Heart right ventricle (tissue), 16 donors: Measurements from ENCODE around the gene GPR82. TPM values are rescaled to one million over a fixed set of nuclear protein-coding genes. Genes with fewer than 3 reads are reported as not detected.

Experiments
- ATAC-seq, 8 donors: fragments of 200-7000 bp; cut with Tn5 transposase; one replicate each; pipeline ENCODE4 v1.9.1; 2020; ENCODE audit warnings: mild to moderate bottlenecking in 8 of 8, moderate library complexity in 8 of 8, moderate number of reproducible peaks in 1 of 8
- DNase-seq, 2 donors: peaks; one replicate each; pipeline ENCODE4 v3.0.0-alpha.2; 2020
- H3K27ac ChIP-seq, 10 donors: fragments of 200-600 bp; sonication (generic) in 2 of 10; one replicate each; pipeline versions ENCODE4 v1.5.0 to v1.8.0; 2020 to 2022; ENCODE audit warnings: mild to moderate bottlenecking in 3 of 10
- H3K27me3 ChIP-seq, 7 donors: fragments of 200-600 bp; one replicate each; pipeline ENCODE4 v1.8.0; 2021 to 2022; ENCODE audit warnings: mild to moderate bottlenecking in 2 of 7
- H3K36me3 ChIP-seq, 9 donors: fragments of 200-600 bp; sonication (generic) in 1 of 9; one replicate each; pipeline versions ENCODE4 v1.5.0 to v1.8.0; 2020 to 2022; ENCODE audit warnings: mild to moderate bottlenecking in 2 of 9
- H3K4me1 ChIP-seq, 9 donors: fragments of 200-600 bp; sonication (generic) in 1 of 9; one replicate each; pipeline versions ENCODE4 v1.5.0 to v1.8.0; 2020 to 2022; ENCODE audit warnings: mild to moderate bottlenecking in 4 of 9
- H3K4me3 ChIP-seq, 10 donors: fragments of 200-600 bp; sonication (generic) in 2 of 10; one replicate each; pipeline versions ENCODE4 v1.5.0 to v1.8.0; 2020 to 2022; ENCODE audit warnings: mild to moderate bottlenecking in 7 of 10, moderate library complexity in 2 of 10
- H3K9me3 ChIP-seq, 11 donors: fragments of 200-600 bp in 10 of 11; sonication (generic) in 2 of 11; one replicate each; pipeline versions ENCODE4 v1.5.0 to v1.8.0; 2013 to 2022; ENCODE audit warnings: mild to moderate bottlenecking in 2 of 11, control low read depth in 1 of 11, moderate library complexity in 1 of 11
- CTCF ChIP-seq, 9 donors: fragments of 200-600 bp; sonication (generic) in 2 of 9; IDR thresholded peaks; one replicate each; pipeline versions ENCODE4 v1.5.0 to v1.8.0; 2021 to 2022; ENCODE audit warnings: antibody characterized with exemption in 9 of 9, mild to moderate bottlenecking in 5 of 9, moderate library complexity in 1 of 9
- WGBS, 2 donors: extraction: QIAGEN DNeasy Blood & Tissue Kit; methylation state at CpG; one replicate each; pipeline ENCODE4 v1.1.7; 2013; ENCODE audit warnings: inconsistent platforms in 1 of 2; 5-methylcytosine and 5-hydroxymethylcytosine counted together
- intact Hi-C, 10 donors: fragments of 100-400 bp; cut with DNase I; formaldehyde crosslinking; loops; one replicate each; pipeline versions ENCODE4 v1.11.1 to v1.14.2; 2022
- polyA plus RNA-seq, 2 donors: library from polyadenylated mRNA; stranded (reverse); fragments of 200-250 nt; gene quantifications; one replicate each; pipeline ENCODE4 v1.2.3, GENCODE V29; 2013
- total RNA-seq, 10 donors: library from RNA; stranded (reverse); fragmentation: NEBNext Ultra II Directional in 3 of 10; extraction: Animal tissue kit (Norgen Biotek cat#: 25700) in 3 of 10; gene quantifications; one replicate each; pipeline versions ENCODE4 v1.2.1 to v1.2.4, GENCODE V29; 2021 to 2023
- donor health status: Arrhythmogenic right ventricular cardiomyopathy.
- donor health status: ischemic (EF 13 %, LVEDD 7.1; RV severe dilation, severe dysfunction).
- donor health status: healthy with polysubstance abuse.
- donor health status: DM: no; HTN: yes; CAD: no.
- donor health status: DM: no; HTN: no; CAD: no.
- donor health status: ischemic (EF 25% LVEDD 6.9; RV normal size, moderate dysfunction).
- donor health status: ischemic (EF 25% LVEDD 5.7; RV mildly dilated, moderate dysfunction).
- donor health status: healthy.
- donor health status: DM: yes; HTN: yes; CAD: no.
- donor health status: Ischemic cardiomyopathy.
- donor health status: ischemic (EF 35%, LVEDD 5.7; RV mildly dilated, moderate dysfunction).
- donor health status: nonischemic (EF 11% LVEDD 7.7; RV severe dilation, severe dysfunction).
- donor health status: DM: yes; HTN: yes; CAD: no.
- donor health status: PGD.
- donor health status: ischemic (EF 29% LVEDD 5.4; RV normal size, mild dysfunction).
- donor health status: nonischemic (EF 23%, LVEDD 6.1; RV moderate dilation, normal function).

Gene GPR82
- total and polyA plus RNA-seq, 12 donors = 0.06 to 0.36 (median 0.17) TPM; not detected in 8

GRCh38 chrX:41689711-41690110, 34.3 kb upstream of the GPR82 start:
- Histone ChIP-seq H3K27me3 (peaks cover 0 to 7% (median 0%) of the 10 kb centered on the region in 7 donors), H3K4me1 (peaks cover 0 to 26% (median 5%) of the 10 kb centered on the region in 9 donors), H3K27ac (peak overlapping the region in 1 of 10 donors; percentile 41), H3K9me3 (no peaks in the 10 kb centered on the region), H3K4me3 (peak overlapping the region in 5 of 10 donors; percentile 11 to 37 (median 14)), H3K36me3 (no peaks in the 10 kb centered on the region)
- no peak for TF ChIP-seq CTCF (IDR thresholded peaks at IDR 0.05)
- ATAC-seq = no peak
- intact Hi-C loops = no loop called here
- 84 to 90% methylated on average over 3 of the region's 3 CpGs for WGBS, 2 donors
- DNase-seq = no peak

GRCh38 chrX:41692162-41692749, 31.7 kb upstream of the GPR82 start:
- peaks cover 0 to 6% (median 0%) of the 10 kb centered on the region in 9 donors for H3K36me3 ChIP-seq
- H3K27me3 ChIP-seq = peaks cover 0 to 19% (median 0%) of the 10 kb centered on the region in 7 donors
- intact Hi-C loops = no loop called here
- TF ChIP-seq CTCF (IDR thresholded peaks at IDR 0.05) = no peak
- DNase-seq (peak in 1 of 2 donors; percentile 8), ATAC-seq (peak in 7 of 8 donors; percentile 53 to 81 (median 67))
- H3K9me3 ChIP-seq = no peaks in the 10 kb centered on the region
- WGBS, 2 donors = 54 to 62% methylated on average over 1 of the region's 1 CpG
- H3K4me3 ChIP-seq = peak overlapping the region in 1 of 10 donors; percentile 14
- peaks cover 0 to 32% (median 5%) of the 10 kb centered on the region in 9 donors for H3K4me1 ChIP-seq
- peak overlapping the region in 2 of 10 donors; percentile 10 to 37 for H3K27ac ChIP-seq

GRCh38 chrX:41693024-41693423, 31.0 kb upstream of the GPR82 start:
- H3K27me3 ChIP-seq = peaks cover 0 to 24% (median 0%) of the 10 kb centered on the region in 7 donors
- H3K36me3 ChIP-seq = peaks cover 0 to 6% (median 0%) of the 10 kb centered on the region in 9 donors
- intact Hi-C loops = no loop called here
- peaks cover 0 to 32% (median 5%) of the 10 kb centered on the region in 9 donors for H3K4me1 ChIP-seq
- H3K27ac ChIP-seq = peak overlapping the region in 1 of 10 donors; percentile 19
- H3K4me3 ChIP-seq = no peak overlapping the region
- DNase-seq (no peak), ATAC-seq (no peak)
- no peak for TF ChIP-seq CTCF (IDR thresholded peaks at IDR 0.05)
- 85 to 97% methylated on average over 3 of the region's 3 CpGs for WGBS, 2 donors
- no peaks in the 10 kb centered on the region for H3K9me3 ChIP-seq

- intact Hi-C loops = no loop called here
- DNase-seq = no peak
- Histone ChIP-seq H3K27ac (no peak overlapping the region), H3K4me1 (peaks cover 0 to 27% (median 5%) of the 10 kb centered on the region in 9 donors), H3K4me3 (no peak overlapping the region), H3K27me3 (peaks cover 0 to 17% (median 0%) of the 10 kb centered on the region in 7 donors), H3K36me3 (peaks cover 0 to 6% (median 0%) of the 10 kb centered on the region in 9 donors), H3K9me3 (no peaks in the 10 kb centered on the region)
- no peak for ATAC-seq
- TF ChIP-seq CTCF (IDR thresholded peaks at IDR 0.05) = no peak
- 76 to 86% methylated on average over 7 of the region's 7 CpGs for WGBS, 2 donors
These were observed 28.6 kb upstream of the GPR82 start for GRCh38 chrX:41695426-41695825.
